Natural killer cell treated with Interleukin-12 subunit alpha and Interleukin-12 subunit beta and Interleukin-15 and Interleukin-18, amount 100 ng/mL, for 72 hours (primary cell): ENCODE measurements around the gene ZNF474. TPM values are rescaled to one million over a fixed set of nuclear protein-coding genes. Genes with fewer than 3 reads are reported as not detected.

Source experiments
- ATAC-seq, 2 donors: fragments of 150-1000 bp; cut with Tn5 transposase in 1 of 2; sonication (Bioruptor Pico), chemical (Tn5 transposase) in 1 of 2; 2 replicates each; pipeline ENCODE4 v1.10.0; 2021
- DNase-seq: peaks from one replicate; pipeline ENCODE4 v3.0.0; 2022; ENCODE audit warnings: low spot score
- H3K27ac Mint-ChIP-seq, 2 donors: 1 replicate in 1 of 2; 2 replicates in 1 of 2; pipeline ENCODE4 v1.8.0; 2022; ENCODE audit warnings: mixed read lengths in 2 of 2, mild to moderate bottlenecking in 1 of 2, moderate library complexity in 1 of 2
- H3K27me3 Mint-ChIP-seq, 2 donors: 1 replicate in 1 of 2; 2 replicates in 1 of 2; pipeline ENCODE4 v1.8.0; 2022; ENCODE audit warnings: mixed read lengths in 2 of 2
- H3K36me3 Mint-ChIP-seq: one replicate; pipeline ENCODE4 v1.8.0; 2022; ENCODE audit warnings: mixed read lengths
- H3K4me1 Mint-ChIP-seq, 2 donors: 1 replicate in 1 of 2; 2 replicates in 1 of 2; pipeline ENCODE4 v1.8.0; 2022; ENCODE audit warnings: low read depth in 2 of 2, mixed read lengths in 2 of 2, mild to moderate bottlenecking in 1 of 2
- H3K4me3 Mint-ChIP-seq: one replicate; pipeline ENCODE4 v1.8.0; 2022; ENCODE audit warnings: mixed read lengths
- H3K9me3 Mint-ChIP-seq: 2 replicates; pipeline ENCODE4 v1.8.0; 2022; ENCODE audit warnings: mixed read lengths
- total RNA-seq, 2 donors: library from RNA; stranded (reverse); gene quantifications; one replicate each; pipeline ENCODE4 v1.2.3, GENCODE V29; 2022

The ZNF474 gene
- total RNA-seq, 2 donors from 2014 or later: not detected

GRCh38 chr5:122126177-122126755, 3.1 kb upstream of the ZNF474 start:
- Mint-ChIP-seq H3K36me3 (no peaks in the 10 kb centered on the region), H3K4me3 (no peak overlapping the region), H3K27ac (no peak overlapping the region), H3K4me1 (no peaks in the 10 kb centered on the region), H3K27me3 (no peaks in the 10 kb centered on the region), H3K9me3 (peaks cover 4% of the 10 kb centered on the region)
- no peak for DNase-seq
- ATAC-seq: no peak

DNA sequence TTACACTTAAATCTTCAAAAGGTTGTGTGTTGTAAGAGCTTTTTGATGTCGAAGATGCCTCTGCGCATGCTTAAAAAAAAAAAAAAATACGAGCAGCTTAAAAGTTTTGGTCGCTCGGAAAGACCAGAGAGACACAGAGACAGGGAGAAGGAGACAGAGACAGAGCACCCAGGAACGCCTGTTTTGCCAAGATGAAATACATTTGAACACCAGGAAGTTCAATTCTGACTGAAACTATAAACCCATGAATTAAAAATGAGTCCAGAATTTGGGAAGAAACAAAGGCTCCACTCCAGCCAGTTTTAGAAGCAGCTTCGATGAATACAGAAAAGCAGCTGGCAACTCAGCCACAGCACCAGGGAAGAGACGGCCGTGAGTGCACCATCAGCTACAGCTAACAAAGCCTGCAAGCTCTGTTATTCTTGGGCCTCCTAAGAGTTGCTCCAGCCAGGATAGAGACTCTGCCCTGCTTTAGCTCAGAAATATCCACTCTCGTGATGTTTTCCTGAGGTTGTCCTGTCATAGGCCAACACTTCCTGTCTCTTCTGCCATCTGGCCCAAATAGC, 2.5 kb upstream of the ZNF474 start:
- no peaks in the 10 kb centered on the region for H3K36me3 Mint-ChIP-seq
- no peak for ATAC-seq
- H3K4me3 Mint-ChIP-seq: no peak overlapping the region
- H3K27ac Mint-ChIP-seq: no peak overlapping the region
- H3K4me1 Mint-ChIP-seq: no peaks in the 10 kb centered on the region
- no peak for DNase-seq
- no peaks in the 10 kb centered on the region for H3K27me3 Mint-ChIP-seq
- H3K9me3 Mint-ChIP-seq: peaks cover 4% of the 10 kb centered on the region

GRCh38 chr5:122130152-122130551, 806 bp downstream of the ZNF474 start:
- Mint-ChIP-seq H3K4me3 (no peak overlapping the region), H3K27me3 (no peaks in the 10 kb centered on the region), H3K27ac (no peak overlapping the region), H3K9me3 (no peaks in the 10 kb centered on the region), H3K4me1 (no peaks in the 10 kb centered on the region), H3K36me3 (no peaks in the 10 kb centered on the region)
- ATAC-seq: no peak
- DNase-seq: no peak

GRCh38 chr5:122137702-122138101, 8.4 kb downstream of the ZNF474 start:
- Mint-ChIP-seq H3K4me1 (no peaks in the 10 kb centered on the region), H3K9me3 (peaks cover 2% of the 10 kb centered on the region), H3K36me3 (no peaks in the 10 kb centered on the region), H3K4me3 (no peak overlapping the region), H3K27ac (no peak overlapping the region), H3K27me3 (no peaks in the 10 kb centered on the region)
- ATAC-seq: no peak
- DNase-seq: no peak

DNA sequence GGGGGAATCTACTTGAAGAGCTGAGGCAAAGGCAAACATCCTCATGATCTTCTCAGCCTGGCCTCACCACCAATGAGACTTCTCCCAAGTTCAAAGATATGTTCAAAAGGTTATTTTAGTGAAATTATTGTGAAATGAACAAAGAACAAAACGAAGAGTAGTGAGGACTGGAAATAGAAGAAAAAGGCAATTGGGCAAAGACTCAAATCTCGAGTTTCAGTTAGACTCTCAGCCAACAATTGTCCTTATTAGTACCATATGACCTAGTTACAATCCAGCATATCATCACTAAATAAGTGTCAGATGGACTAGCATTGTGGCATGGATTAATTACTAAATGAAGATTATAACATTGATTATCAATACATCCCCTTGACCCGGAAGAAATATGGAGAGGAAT, 9.0 kb downstream of the ZNF474 start:
- Mint-ChIP-seq H3K36me3 (no peaks in the 10 kb centered on the region), H3K4me1 (no peaks in the 10 kb centered on the region), H3K27ac (no peak overlapping the region), H3K9me3 (peaks cover 2% of the 10 kb centered on the region), H3K4me3 (no peak overlapping the region), H3K27me3 (no peaks in the 10 kb centered on the region)
- DNase-seq (no peak), ATAC-seq (no peak)

GRCh38 chr5:122140900-122141299, 11.6 kb downstream of the ZNF474 start:
- H3K27ac Mint-ChIP-seq: no peak overlapping the region
- no peak overlapping the region for H3K4me3 Mint-ChIP-seq
- ATAC-seq: no peak

GRCh38 chr5:122141751-122142150, 12.4 kb downstream of the ZNF474 start:
- H3K4me3 Mint-ChIP-seq: no peak overlapping the region
- H3K4me1 Mint-ChIP-seq: no peaks in the 10 kb centered on the region
- H3K36me3 Mint-ChIP-seq: no peaks in the 10 kb centered on the region
- ATAC-seq: no peak
- H3K27me3 Mint-ChIP-seq: no peaks in the 10 kb centered on the region
- peaks cover 2% of the 10 kb centered on the region for H3K9me3 Mint-ChIP-seq
- no peak for DNase-seq
- H3K27ac Mint-ChIP-seq: no peak overlapping the region

More at GRCh38 chr5:122140900-122141299, 11.6 kb downstream of the ZNF474 start:
- H3K27me3 Mint-ChIP-seq: no peaks in the 10 kb centered on the region
- no peaks in the 10 kb centered on the region for H3K4me1 Mint-ChIP-seq
- no peak for DNase-seq
- H3K9me3 Mint-ChIP-seq: peaks cover 2% of the 10 kb centered on the region
- no peaks in the 10 kb centered on the region for H3K36me3 Mint-ChIP-seq

DNA sequence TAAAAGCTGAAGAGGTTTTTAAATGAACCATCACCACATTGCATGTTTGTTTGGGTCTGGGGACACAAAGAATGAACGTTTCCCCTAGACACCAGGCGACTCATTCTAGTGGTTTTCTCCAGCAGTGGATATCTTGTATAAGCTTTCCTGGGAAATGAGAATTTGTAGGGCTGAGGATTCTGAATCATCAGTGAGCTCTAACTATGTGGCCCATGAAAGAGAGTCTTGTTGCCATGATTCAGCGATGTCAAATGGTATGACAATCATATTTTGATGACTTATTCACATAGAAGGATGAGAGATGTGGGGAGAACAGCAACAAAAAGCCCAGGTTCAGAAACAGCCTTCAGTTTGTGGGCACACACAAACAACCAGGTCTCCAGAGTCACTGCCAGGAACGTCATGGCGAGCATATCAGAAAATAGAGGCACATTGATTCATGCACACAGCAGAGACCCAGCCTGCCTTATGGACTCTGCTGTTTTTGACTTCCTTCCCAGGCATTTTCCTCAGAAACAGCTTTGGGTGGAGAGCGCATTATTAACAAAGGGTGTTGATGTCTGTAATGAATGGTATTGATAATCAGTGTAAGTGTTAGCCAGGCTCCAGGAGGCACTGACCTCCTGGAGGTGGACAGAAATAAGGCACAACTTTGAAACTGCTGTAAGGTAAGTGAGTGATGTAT, 13.3 kb downstream of the ZNF474 start:
- ATAC-seq (no peak), DNase-seq (no peak)
- no peak overlapping the region for H3K4me3 Mint-ChIP-seq
- H3K4me1 Mint-ChIP-seq: no peaks in the 10 kb centered on the region
- no peaks in the 10 kb centered on the region for H3K36me3 Mint-ChIP-seq
- H3K27ac Mint-ChIP-seq: no peak overlapping the region
- H3K27me3 Mint-ChIP-seq: no peaks in the 10 kb centered on the region
- H3K9me3 Mint-ChIP-seq: no peaks in the 10 kb centered on the region

- DNase-seq: no peak
- Mint-ChIP-seq H3K27ac (no peak overlapping the region), H3K9me3 (no peaks in the 10 kb centered on the region), H3K27me3 (no peaks in the 10 kb centered on the region), H3K4me3 (no peak overlapping the region), H3K36me3 (no peaks in the 10 kb centered on the region), H3K4me1 (no peaks in the 10 kb centered on the region)
- no peak for ATAC-seq
These were observed 14.9 kb downstream of the ZNF474 start for GRCh38 chr5:122144236-122144635.

- H3K9me3 Mint-ChIP-seq: no peaks in the 10 kb centered on the region
- H3K36me3 Mint-ChIP-seq: no peaks in the 10 kb centered on the region
- no peak for DNase-seq
- no peaks in the 10 kb centered on the region for H3K4me1 Mint-ChIP-seq
- H3K27ac Mint-ChIP-seq: no peak overlapping the region
- H3K4me3 Mint-ChIP-seq: no peak overlapping the region
- no peaks in the 10 kb centered on the region for H3K27me3 Mint-ChIP-seq
- ATAC-seq: no peak
These were observed 16.6 kb downstream of the ZNF474 start for GRCh38 chr5:122145906-122146305.

DNA sequence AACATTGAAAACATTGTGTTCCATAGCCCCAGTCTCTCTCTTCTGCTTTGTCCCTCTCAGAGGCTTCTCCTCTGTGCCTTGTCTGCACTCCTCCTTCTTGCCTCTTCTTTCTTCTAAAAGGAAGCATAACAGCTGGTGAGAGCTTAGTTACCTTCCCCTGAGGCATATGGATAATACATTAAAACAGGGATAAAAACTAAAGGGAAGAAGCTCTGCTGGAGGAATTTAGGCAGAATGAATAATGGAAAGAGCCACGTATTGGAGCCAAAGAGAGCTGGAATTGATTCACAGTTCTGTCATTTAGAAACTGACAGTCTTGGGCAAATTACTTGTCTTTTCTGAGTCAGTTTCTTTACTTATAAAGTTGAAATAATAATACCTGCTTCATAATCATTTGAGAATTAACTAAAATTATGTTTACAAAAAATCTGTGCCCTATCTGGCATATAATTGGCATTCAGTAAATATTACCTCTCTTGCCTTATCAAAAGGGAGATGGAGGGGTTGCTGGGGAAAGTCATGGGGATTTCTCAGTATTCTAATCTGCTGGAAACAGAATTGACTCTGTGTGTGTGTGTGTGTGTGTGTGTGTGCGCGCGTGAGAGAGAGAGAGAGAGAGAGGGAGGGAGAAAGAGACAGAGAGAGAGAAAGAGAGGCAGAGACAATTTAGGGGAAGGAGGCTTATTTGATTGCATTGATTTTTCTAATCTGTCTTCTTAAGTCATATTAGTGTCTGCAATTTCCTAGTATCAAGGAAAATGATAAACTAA, 20.2 kb downstream of the ZNF474 start:
- Mint-ChIP-seq H3K4me3 (no peak overlapping the region), H3K27me3 (no peaks in the 10 kb centered on the region), H3K36me3 (no peaks in the 10 kb centered on the region), H3K4me1 (no peaks in the 10 kb centered on the region), H3K27ac (no peak overlapping the region), H3K9me3 (no peaks in the 10 kb centered on the region)
- DNase-seq (no peak), ATAC-seq (no peak)

- no peak overlapping the region for H3K4me3 Mint-ChIP-seq
- H3K27me3 Mint-ChIP-seq: no peaks in the 10 kb centered on the region
These were observed 20.9 kb downstream of the ZNF474 start for GRCh38 chr5:122150215-122150614.

GRCh38 chr5:122151640-122152039, 22.3 kb downstream of the ZNF474 start:
- H3K4me1 Mint-ChIP-seq: no peaks in the 10 kb centered on the region
- no peak overlapping the region for H3K27ac Mint-ChIP-seq
- H3K36me3 Mint-ChIP-seq: no peaks in the 10 kb centered on the region
- no peaks in the 10 kb centered on the region for H3K27me3 Mint-ChIP-seq
- H3K9me3 Mint-ChIP-seq: no peaks in the 10 kb centered on the region
- ATAC-seq: no peak
- H3K4me3 Mint-ChIP-seq: no peak overlapping the region
- DNase-seq: no peak

More at GRCh38 chr5:122150215-122150614, 20.9 kb downstream of the ZNF474 start:
- no peaks in the 10 kb centered on the region for H3K36me3 Mint-ChIP-seq
- no peaks in the 10 kb centered on the region for H3K9me3 Mint-ChIP-seq
- H3K4me1 Mint-ChIP-seq: no peaks in the 10 kb centered on the region
- H3K27ac Mint-ChIP-seq: no peak overlapping the region
- ATAC-seq (no peak), DNase-seq (no peak)

DNA sequence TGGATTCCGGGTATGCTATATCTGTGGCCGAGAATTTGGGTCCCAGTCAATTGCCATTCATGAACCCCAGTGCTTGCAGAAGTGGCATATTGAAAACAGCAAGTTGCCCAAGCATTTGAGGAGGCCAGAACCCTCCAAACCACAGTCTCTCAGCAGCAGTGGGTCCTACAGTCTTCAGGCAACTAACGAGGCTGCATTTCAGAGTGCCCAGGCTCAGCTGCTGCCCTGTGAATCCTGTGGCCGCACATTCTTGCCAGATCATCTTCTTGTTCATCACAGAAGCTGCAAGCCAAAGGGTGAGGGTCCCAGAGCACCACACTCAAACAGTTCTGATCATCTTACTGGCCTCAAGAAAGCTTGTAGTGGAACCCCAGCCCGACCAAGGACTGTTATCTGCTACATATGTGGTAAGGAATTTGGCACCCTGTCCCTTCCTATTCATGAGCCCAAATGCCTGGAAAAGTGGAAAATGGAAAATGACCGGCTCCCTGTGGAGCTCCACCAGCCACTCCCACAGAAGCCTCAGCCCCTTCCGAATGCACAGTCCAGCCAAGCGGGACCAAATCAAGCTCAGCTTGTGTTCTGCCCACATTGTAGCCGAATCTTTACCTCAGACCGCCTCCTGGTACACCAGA, 23.0 kb downstream of the ZNF474 start:
- H3K27ac Mint-ChIP-seq: no peak overlapping the region
- no peaks in the 10 kb centered on the region for H3K36me3 Mint-ChIP-seq
- no peaks in the 10 kb centered on the region for H3K9me3 Mint-ChIP-seq
- no peak overlapping the region for H3K4me3 Mint-ChIP-seq
- no peaks in the 10 kb centered on the region for H3K27me3 Mint-ChIP-seq
- no peaks in the 10 kb centered on the region for H3K4me1 Mint-ChIP-seq
- DNase-seq (no peak), ATAC-seq (no peak)
